K562 (cell line): ENCODE data around the gene UCKL1. TPM values are rescaled to one million over a fixed set of nuclear protein-coding genes. Genes with fewer than 3 reads are reported as not detected.

Experiments
- ATF1 ChIP-seq, 2 experiments: fragments of 450-650 bp in 1 of 2; IDR thresholded peaks; 2 replicates each; pipeline ENCODE4 v1.6.1; 2016; ENCODE audit warnings: missing compliant biosample characterization in 1 of 2, missing genetic modification characterization in 1 of 2
- CBX1 ChIP-seq: sonication (generic); IDR thresholded peaks from 2 replicates; pipeline ENCODE4 v1.6.1; 2016; ENCODE audit warnings: antibody characterized with exemption, low read depth, mild to moderate bottlenecking
- CC2D1A ChIP-seq: fragments of 450-650 bp; IDR thresholded peaks from 2 replicates; pipeline ENCODE4 v1.6.1; 2017; ENCODE audit warnings: mild to moderate bottlenecking
- CREB3L1 ChIP-seq: fragments of 450-650 bp; IDR thresholded peaks from 2 replicates; pipeline ENCODE4 v1.6.1; 2014; ENCODE audit warnings: low read depth, mild to moderate bottlenecking, moderate library complexity, borderline replicate concordance
- ETS2 ChIP-seq: IDR thresholded peaks from 2 replicates; pipeline ENCODE4 v1.6.1; 2016; ENCODE audit warnings: borderline replicate concordance, missing genetic modification characterization, mild to moderate bottlenecking, moderate library complexity, missing compliant biosample characterization; ENCODE audit not compliant: poor library complexity, severe bottlenecking
- NR0B1 ChIP-seq: fragments of 450-650 bp; IDR thresholded peaks from one replicate; pipeline ENCODE4 v1.6.1; 2018; ENCODE audit warnings: mild to moderate bottlenecking, moderate library complexity; ENCODE audit not compliant: partially characterized antibody
- PPARD ChIP-seq: fragments of 250-450 bp; sonication (Bioruptor Pico); IDR thresholded peaks from 2 replicates; pipeline ENCODE4 v1.8.0; 2022; ENCODE audit warnings: inconsistent platforms, mild to moderate bottlenecking, moderate library complexity
- PYGO2 ChIP-seq: fragments of 450-650 bp; IDR thresholded peaks from 2 replicates; pipeline ENCODE4 v1.6.1; 2016; ENCODE audit warnings: mild to moderate bottlenecking, missing genetic modification characterization, moderate library complexity, missing compliant biosample characterization
- RBM15 ChIP-seq: fragments of 200-400 bp; formaldehyde crosslinking; IDR thresholded peaks from 2 replicates; pipeline ENCODE4 v1.6.1; 2018; ENCODE audit warnings: mild to moderate bottlenecking, low read length, moderate library complexity; ENCODE audit not compliant: insufficient read depth
- ZNF239 ChIP-seq: fragments of 250-450 bp; sonication (Bioruptor Pico); IDR thresholded peaks from 2 replicates; pipeline ENCODE4 v1.4.0; 2020; ENCODE audit warnings: mild to moderate bottlenecking
- ZNF311 ChIP-seq: fragments of 250-450 bp; sonication (Bioruptor Pico); IDR thresholded peaks from 2 replicates; pipeline ENCODE4 v1.4.0; 2020; ENCODE audit warnings: mild to moderate bottlenecking, moderate library complexity
- ZNF316 ChIP-seq: fragments of 450-650 bp; IDR thresholded peaks from 2 replicates; pipeline ENCODE4 v1.6.1; 2016
- ZNF696 ChIP-seq: fragments of 250-450 bp; sonication (Bioruptor Pico); conservative IDR thresholded peaks from 2 replicates; pipeline ENCODE4 v1.4.0; 2020; ENCODE audit warnings: mild to moderate bottlenecking, moderate library complexity
- ZNF764 ChIP-seq: fragments of 250-450 bp; sonication (Bioruptor Pico); IDR thresholded peaks from 2 replicates; pipeline ENCODE4 v1.4.0; 2020; ENCODE audit warnings: low read depth, mild to moderate bottlenecking, moderate library complexity
- polyA plus RNA-seq, 8 experiments: library from polyadenylated mRNA; depleted of rRNA in 4 of 8; stranded (reverse) in 5 of 8; unstranded in 3 of 8; fragments of >200 nt; fragmentation: Nextera tagmentation in 2 of 8; fragmentation: Illumina TruSeq in 1 of 8; extraction: Ambion mirVana in 2 of 8; extraction: Trizol in 1 of 8; gene quantifications; 2 replicates each; pipeline versions ENCODE4 v1.2.1 to v1.2.3, GENCODE V29; 2011 to 2014; ENCODE audit warnings: inconsistent platforms in 1 of 8, missing spikeins in 1 of 8
- total RNA-seq, 7 experiments: library from RNA; depleted of rRNA in 6 of 7; stranded (reverse); fragments of >200 nt in 6 of 7; fragmentation: Illumina TruSeq in 2 of 7; extraction: Trizol in 2 of 7; gene quantifications; 2 replicates each; pipeline versions ENCODE4 v1.2.1 to v1.2.3, GENCODE V29; 2011 to 2021; ENCODE audit warnings: low replicate concordance in 1 of 7
- TF ChIP-seq, protein P1 (sequence below), 3 experiments: fragments of 200-800 bp in 1 of 3; fragments of 250-450 bp in 1 of 3; fragments of 450-650 bp in 1 of 3; sonication (Bioruptor Pico) in 1 of 3; sonication (Bioruptor generic) in 1 of 3; formaldehyde crosslinking in 1 of 3; IDR thresholded peaks; 2 replicates each; pipeline versions ENCODE4 v1.6.1 to v1.8.0; 2016 to 2022; ENCODE audit warnings: mild to moderate bottlenecking in 2 of 3, missing genetic modification characterization in 2 of 3, missing compliant biosample characterization in 1 of 3, moderate library complexity in 1 of 3
- TF ChIP-seq, protein P2 (sequence below): fragments of 250-450 bp; sonication (Bioruptor Pico); IDR thresholded peaks from 2 replicates; pipeline ENCODE4 v1.8.0; 2021; ENCODE audit warnings: borderline replicate concordance, mild to moderate bottlenecking, moderate library complexity; ENCODE audit not compliant: poor library complexity, severe bottlenecking
- TF ChIP-seq, protein P3 (sequence below): fragments of 450-650 bp; IDR thresholded peaks from 2 replicates; pipeline ENCODE4 v1.6.1; 2016; ENCODE audit warnings: mild to moderate bottlenecking

UCKL1 gene
- total and polyA plus RNA-seq, 9 of the 15 experiments (the other 6 are each of a cell fraction or from before 2014, with no cell fraction given): 3.1 to 52.8 (median 24.2) TPM

GRCh38 chr20:63896264-63897105 lies 59.7 kb downstream of the UCKL1 start (continued):
- TF ChIP-seq CREB3L1 (no peak), ZNF696 (no peak), CBX1 (no peak), PYGO2 (tag) (no peak), ZNF316 (no peak), NR0B1 (no peak), ATF1 (CRISPR knock-in tag; IDR thresholded peaks at IDR 0.05) (no peak), ATF1 (tag; IDR thresholded peaks at IDR 0.05) (no peak), RBM15 (no peak), ZNF764 (no peak), ZNF239 (no peak), PPARD (CRISPR knock-in tag) (no peak), ETS2 (tag) (no peak), CC2D1A (no peak), ZNF311 (CRISPR knock-in tag) (no peak)
- TF ChIP-seq, protein P1, sequence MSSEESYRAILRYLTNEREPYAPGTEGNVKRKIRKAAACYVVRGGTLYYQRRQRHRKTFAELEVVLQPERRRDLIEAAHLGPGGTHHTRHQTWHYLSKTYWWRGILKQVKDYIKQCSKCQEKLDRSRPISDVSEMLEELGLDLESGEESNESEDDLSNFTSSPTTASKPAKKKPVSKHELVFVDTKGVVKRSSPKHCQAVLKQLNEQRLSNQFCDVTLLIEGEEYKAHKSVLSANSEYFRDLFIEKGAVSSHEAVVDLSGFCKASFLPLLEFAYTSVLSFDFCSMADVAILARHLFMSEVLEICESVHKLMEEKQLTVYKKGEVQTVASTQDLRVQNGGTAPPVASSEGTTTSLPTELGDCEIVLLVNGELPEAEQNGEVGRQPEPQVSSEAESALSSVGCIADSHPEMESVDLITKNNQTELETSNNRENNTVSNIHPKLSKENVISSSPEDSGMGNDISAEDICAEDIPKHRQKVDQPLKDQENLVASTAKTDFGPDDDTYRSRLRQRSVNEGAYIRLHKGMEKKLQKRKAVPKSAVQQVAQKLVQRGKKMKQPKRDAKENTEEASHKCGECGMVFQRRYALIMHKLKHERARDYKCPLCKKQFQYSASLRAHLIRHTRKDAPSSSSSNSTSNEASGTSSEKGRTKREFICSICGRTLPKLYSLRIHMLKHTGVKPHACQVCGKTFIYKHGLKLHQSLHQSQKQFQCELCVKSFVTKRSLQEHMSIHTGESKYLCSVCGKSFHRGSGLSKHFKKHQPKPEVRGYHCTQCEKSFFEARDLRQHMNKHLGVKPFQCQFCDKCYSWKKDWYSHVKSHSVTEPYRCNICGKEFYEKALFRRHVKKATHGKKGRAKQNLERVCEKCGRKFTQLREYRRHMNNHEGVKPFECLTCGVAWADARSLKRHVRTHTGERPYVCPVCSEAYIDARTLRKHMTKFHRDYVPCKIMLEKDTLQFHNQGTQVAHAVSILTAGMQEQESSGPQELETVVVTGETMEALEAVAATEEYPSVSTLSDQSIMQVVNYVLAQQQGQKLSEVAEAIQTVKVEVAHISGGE (CRISPR knock-in tag; IDR thresholded peaks at IDR 0.05): no peak
- TF ChIP-seq, protein P2, sequence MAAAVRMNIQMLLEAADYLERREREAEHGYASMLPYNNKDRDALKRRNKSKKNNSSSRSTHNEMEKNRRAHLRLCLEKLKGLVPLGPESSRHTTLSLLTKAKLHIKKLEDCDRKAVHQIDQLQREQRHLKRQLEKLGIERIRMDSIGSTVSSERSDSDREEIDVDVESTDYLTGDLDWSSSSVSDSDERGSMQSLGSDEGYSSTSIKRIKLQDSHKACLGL (CRISPR knock-in tag): no peak
- TF ChIP-seq, protein P3, sequence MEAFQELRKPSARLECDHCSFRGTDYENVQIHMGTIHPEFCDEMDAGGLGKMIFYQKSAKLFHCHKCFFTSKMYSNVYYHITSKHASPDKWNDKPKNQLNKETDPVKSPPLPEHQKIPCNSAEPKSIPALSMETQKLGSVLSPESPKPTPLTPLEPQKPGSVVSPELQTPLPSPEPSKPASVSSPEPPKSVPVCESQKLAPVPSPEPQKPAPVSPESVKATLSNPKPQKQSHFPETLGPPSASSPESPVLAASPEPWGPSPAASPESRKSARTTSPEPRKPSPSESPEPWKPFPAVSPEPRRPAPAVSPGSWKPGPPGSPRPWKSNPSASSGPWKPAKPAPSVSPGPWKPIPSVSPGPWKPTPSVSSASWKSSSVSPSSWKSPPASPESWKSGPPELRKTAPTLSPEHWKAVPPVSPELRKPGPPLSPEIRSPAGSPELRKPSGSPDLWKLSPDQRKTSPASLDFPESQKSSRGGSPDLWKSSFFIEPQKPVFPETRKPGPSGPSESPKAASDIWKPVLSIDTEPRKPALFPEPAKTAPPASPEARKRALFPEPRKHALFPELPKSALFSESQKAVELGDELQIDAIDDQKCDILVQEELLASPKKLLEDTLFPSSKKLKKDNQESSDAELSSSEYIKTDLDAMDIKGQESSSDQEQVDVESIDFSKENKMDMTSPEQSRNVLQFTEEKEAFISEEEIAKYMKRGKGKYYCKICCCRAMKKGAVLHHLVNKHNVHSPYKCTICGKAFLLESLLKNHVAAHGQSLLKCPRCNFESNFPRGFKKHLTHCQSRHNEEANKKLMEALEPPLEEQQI: no peak
